HG02852 (cell line): ENCODE results near the gene OPN1MW3.
"Not testable (repeated sequence)": the region's sequence is repeated elsewhere in the genome, so short reads cannot be mapped to it uniquely, and the experiment has no call there.

Experiments used
- ATAC-seq: cut with Tn5 transposase; IDR thresholded peaks from one replicate; pipeline ENCODE4 v1.9.1; 2021; ENCODE audit warnings: mild to moderate bottlenecking, moderate library complexity; ENCODE audit not compliant: unreplicated experiment

Gene OPN1MW3

DNA sequence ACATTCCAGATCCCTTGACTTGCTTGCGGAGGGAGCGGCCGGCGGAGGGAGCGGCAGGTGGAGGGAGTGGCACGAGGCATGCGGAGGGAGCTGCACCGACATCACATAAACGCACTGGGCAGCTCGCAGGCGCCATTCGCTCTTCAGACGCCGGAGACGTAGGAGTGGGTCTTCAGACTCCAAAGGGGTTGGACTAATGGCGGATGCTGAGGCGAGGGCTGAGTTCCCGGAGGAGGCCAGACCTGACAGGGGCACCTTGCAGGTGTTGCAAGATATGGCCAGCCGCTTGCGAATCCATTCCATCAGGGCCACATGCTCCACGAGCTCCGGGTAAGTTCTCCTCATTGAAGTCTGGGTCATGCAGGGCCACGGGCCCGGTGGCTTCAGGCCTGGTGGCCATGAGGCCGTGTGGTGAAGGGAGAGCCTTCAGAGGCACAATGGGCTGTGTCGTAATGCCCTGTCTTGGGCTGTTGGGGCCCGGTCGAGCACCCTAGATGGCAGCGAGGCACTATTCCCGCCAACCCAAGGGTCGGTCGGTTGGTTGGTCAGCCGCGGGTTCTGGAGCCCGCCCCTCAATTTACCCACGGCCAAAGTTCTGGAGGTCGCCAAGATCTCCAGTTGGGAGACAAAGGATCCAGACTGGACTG, 38.4 kb downstream of the OPN1MW3 start, which contains the start of gene TKTL1:
TKTL1 (plus strand) TSS at position 132 of the 647 bp plus-strand sequence; CDS start at position 197, 65 bp downstream.
- ATAC-seq, result no peak

DNA sequence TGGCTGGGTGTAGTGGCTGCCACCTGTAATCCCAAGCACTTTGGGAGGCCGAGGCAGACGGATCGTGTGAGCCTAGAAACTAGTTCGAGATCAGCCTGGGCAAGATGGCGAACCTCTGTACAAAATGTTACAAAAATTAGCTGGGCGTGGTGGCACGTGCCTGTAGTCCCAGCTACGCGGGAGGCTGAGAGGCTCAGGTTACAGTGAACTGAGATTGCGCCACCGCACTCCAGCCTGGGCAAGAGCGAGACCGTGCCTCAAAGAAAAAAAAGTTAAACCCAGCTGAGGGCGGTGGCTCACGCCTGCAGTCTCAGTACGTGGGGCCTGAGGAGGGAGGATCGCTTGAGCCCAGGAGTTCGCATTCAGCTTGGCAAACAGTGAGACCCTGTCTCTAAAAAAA, 39.3 kb downstream of the OPN1MW3 start:
- no peak for ATAC-seq

DNA sequence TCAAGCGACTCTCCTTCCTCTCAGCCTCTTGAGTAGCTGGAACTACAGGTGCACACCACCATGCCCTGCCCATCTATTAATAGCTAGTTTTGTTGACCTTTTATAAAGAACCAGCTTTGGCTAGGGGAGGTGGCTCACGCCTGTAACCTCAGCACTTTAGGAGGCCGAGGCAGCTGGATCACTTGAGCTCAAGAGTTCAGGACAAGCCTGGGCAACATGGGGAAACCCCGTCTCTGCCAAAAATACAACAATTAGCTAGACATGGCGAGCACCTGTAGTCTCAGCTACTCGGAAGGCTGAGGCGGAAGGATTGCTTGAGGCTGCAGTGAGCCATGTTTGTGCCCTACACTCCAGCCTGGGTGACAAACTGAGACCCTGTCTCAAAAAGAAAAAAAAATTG, 40.9 kb downstream of the OPN1MW3 start:
- ATAC-seq, result no peak

DNA sequence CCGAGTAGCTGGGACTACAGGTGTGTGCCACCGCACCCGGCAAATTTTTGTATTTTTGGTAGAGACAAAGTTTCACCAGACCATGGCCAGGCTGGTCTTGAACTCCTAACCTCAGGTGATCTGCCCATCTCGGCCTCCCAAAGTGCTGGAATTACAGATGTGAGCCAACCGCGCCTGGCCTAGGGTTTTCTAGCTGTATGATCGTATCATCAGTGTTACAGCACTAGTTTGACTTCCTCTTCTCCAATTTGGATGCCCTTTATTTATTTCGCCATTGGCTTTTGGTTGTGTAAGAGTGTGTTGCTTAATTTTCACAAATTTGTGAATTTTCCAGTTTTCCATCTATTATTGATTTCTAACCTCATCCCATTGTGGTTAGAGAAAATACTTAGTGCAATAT, 43.4 kb downstream of the OPN1MW3 start:
- ATAC-seq, result no peak

DNA sequence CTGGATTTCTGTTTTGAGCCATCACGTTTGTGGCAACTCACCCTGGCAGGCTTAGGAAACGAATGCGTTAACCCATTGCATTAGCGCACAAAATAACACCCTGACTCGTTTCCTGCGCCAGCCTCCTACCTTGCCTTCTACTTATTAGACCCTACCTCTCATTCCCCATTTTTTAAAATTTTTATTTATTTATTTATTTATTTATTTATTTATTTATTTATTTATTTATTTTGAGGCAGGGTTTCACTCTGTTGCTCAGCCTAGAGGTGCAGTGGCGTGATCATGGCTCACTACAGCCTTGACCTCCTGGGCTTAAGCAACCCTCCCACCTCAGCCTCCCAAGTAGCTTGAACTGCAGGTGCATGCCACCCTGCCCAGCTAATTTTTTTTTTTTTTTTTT, 45.6 kb downstream of the OPN1MW3 start:
- not testable (repeated sequence) for ATAC-seq

DNA sequence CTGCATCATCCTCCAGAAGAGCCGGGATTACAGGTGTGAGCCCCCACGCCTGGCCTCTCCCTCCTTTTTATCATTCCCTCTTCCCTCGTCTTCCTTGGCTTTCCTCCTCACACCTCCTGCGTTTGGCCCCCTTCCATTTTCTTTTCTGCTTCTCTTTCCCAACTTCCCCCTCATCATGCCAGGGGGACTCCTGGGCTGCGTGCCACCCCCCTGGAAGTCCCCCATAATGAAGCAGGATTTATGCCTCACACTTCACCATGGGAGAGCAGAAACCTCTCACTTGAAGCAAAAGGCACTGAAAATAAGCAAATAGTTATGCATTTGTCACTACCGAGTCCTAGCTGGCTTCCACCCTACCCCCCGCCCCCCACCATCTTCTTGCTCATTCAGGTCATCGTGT, 46.1 kb downstream of the OPN1MW3 start:
- no peak for ATAC-seq

DNA sequence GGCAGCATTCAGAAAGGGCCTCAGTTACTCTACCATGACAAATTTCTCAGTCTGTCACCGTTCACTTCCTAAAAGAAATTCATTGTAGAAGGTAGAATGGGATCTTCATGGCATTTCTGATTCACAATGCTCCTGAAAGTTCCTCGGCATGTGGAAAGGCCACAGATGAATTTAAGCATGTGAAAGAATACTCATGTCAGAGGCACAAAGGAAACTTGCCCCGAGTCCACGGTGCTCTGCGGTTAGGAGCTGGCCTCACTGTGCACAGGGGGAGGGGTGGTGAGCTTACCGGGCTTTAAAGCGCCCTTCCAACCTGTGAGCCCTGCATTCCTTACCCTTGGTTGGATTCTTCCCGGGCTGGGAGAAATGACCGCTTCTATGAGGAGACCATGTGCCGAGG, 47.5 kb downstream of the OPN1MW3 start:
- no peak for ATAC-seq

DNA sequence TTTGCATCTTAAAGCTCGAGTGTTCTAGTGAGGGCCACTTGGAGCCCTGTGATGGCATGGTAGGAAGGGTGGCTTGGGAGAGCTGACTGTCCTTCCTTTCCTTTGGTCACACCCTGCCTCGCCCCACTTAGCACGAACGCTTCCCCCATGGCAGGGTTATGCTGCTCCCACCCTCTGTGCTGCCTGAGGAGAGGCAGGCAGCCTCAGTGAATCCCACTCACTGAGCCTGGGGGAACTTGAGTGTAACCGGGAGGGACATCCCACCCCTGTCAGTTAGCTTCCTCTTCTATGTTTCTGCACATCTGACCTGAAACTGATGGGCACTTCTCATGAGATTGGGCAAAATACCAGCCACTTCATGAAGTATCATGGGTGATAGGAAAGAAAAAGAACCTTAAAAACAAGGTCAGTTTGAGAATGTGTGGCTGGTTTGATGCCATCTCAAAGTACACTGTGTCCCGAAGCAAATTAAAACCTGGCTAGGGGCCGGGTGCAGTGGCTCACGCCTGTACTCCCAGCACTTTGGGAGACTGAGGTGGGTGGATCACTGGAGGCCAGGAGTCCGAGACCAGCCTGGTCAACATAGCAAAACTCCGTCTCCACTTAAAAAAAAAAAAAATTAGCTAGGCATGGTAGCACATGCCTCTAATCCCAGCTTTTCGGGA, 48.3 kb downstream of the OPN1MW3 start:
- no peak for ATAC-seq

DNA sequence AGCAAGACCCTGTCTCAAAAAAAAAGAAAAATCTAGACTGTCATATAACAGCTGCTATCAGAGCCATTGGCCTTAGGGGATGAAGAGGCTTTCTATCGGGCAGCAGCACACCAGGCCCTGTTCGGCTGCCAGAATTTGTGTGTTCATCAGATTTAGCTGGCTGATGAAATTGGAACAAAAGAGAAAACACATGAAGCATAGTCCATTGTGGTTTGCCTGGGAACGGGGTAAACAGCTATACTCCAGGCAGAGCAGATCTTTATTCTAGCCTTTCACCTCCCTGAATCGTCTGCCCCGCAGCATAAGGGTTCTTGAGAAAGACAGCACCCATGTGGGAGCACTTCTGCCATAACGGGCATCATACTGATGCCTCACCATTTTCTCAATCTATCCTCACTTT, 49.8 kb downstream of the OPN1MW3 start:
- ATAC-seq, result no peak

DNA sequence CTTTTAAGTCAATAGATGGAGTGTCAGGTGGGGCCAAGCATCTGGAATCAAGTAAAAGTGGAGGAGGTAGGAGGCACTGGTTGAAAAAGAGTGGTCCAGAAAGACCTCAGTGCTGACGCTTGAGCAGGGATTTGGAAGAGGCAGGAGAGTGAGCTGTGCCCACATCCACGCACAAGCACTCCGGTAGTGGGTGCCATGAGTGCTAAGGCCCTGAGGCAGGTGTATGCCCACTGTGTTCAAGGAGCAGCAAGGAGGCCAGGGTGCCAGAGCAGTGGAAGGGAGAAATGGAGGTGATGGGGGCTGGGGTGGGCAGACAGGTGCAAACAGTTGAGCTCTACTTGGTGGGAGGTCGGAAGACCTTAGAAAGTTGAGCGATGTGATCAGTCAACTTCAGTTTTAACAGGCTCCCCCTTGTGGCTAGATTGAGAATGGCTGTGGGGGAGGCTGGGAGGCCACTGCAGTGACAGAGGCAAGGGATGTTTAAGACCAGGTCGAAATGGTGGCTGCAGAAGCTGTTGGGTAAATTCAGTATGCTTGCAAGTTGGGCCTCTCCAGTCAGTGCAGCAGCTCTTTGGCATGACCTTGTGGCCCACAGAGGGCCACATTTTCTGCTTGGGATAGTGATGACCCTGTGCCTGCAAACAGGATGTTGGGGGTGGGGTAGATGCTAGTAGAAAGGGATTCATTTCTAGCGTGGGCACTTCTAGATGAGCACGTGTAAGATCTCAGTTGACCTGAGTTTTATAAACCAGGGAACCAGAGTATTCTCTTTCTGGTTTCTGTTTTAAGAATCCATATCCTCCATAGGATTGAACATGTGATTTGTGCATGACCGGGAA, 50.9 kb downstream of the OPN1MW3 start:
- no peak for ATAC-seq

DNA sequence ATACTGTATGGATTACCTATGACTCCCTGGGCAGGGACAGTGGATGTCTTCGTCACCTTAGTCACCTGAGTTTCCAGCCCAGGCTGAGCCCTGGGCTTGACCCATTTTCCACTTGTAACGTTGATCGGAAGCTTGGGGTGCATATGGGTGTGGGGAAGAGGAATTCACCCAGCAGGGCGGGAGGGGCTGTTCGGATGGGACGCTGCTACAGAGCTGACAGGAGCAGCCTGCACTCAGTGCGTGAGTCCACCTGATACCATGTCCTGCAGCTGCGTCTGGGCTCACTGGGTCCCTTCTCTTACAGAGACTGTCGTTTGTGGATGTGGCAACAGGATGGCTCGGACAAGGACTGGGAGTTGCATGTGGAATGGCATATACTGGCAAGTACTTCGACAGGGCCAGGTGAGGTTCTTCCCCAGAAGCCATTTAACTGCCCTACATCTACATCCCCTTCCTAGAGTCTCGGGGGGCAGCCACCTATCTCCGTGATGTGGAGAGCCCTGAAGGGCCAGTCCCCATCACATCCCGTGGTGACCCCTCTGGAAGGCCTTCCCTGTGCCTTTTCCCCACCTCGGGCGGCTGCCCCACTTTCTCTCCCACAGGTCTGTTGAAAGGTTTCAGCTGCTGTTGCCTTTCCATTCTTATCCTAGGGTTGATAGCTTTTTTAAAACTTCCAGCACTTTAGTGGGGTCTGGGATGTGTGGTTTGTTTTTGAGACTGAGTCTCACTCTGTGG, 51.8 kb downstream of the OPN1MW3 start:
- no peak for ATAC-seq

DNA sequence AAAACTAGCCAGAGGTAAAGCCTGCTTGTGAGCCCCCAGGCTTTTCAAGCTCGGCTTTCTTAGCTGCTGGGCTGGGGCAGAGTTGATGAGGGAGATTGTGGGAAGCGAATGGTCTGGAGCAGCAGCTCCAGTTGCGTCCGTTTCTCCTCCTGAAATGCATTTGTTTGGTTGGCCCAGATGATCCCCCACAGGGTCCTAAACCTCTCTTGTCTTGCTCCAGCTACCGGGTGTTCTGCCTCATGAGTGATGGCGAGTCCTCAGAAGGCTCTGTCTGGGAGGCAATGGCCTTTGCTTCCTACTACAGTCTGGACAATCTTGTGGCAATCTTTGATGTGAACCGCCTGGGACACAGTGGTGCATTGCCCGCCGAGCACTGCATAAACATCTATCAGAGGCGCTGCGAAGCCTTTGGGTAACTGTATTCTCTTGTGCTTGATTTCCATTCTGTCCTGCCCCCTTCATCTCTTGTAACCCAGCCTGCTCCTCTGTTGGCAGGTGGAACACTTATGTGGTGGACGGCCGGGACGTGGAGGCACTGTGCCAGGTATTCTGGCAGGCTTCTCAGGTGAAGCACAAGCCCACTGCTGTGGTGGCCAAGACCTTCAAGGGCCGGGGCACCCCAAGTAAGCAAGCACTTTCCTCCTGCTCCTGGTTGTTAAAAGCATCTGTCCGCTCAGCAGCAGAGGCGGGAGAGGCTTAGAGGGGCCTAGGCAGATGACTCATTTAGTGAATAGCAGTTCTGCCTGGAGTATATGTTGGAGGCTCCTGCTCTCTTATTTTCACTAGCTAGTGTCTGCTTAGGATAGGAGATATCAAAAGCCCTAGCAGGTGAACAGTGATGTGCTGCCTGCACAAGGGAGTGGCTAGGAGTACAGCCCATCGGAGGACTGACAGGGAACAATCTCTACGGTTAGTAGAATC, 53.5 kb downstream of the OPN1MW3 start:
- no peak for ATAC-seq

DNA sequence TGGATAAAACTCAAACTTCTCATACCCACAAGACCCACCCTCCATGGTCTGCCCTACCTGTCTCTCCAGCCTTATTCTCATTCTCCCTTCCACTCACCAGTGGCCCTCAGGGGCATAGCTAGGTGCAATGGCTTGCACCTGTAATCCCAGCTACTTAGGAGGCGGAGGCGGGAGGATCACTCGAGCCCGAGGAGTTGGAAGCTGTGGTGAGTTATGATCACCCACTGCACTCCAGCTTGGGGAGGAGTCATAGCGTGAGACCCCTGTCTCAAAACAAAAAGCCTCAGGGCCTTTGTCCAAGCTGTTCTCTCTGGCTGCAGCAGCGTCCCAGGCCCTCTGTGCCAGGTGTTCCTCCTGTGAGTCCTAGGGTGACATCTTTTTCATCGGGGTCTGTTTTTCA, 54.7 kb downstream of the OPN1MW3 start:
- no peak for ATAC-seq

DNA sequence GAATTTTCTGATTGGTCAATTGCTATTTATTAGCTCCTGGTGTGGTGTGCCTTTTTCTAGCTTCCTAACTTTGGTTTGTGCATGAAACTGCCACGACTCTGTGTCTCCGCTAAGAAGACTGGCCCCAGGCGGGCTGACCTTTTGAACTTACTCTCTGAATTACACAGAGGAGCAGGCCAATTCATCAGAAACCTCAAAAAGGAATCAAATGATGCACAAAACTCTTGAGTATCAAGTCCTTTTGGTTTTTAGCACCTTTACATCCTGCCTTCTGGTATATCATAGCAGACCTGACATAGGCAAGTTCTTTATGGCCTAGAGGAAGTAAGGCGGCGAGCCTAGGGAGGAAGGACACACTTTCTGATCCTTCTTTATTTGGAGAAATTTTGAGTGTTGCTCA, 55.8 kb downstream of the OPN1MW3 start:
- no peak for ATAC-seq

DNA sequence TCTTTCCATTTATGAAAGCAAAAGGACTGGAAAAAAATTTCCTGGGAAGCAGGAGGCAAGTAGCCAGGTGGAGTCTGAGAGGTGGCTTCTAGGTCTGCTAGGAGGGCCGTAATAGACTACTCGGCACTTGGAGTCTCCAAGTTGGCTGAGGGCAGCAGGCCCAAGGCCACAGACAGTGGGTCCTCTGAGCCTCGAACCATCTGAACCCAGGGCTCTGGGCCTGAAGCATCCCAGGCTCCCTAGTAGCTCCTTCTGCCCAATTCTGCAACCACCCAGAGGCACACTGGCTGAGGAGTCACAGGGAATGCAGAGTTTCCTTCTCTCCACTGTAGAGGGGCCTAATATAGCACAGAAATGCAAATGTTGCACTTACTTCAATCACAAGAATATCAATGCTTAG, 58.0 kb downstream of the OPN1MW3 start:
- no peak for ATAC-seq

DNA sequence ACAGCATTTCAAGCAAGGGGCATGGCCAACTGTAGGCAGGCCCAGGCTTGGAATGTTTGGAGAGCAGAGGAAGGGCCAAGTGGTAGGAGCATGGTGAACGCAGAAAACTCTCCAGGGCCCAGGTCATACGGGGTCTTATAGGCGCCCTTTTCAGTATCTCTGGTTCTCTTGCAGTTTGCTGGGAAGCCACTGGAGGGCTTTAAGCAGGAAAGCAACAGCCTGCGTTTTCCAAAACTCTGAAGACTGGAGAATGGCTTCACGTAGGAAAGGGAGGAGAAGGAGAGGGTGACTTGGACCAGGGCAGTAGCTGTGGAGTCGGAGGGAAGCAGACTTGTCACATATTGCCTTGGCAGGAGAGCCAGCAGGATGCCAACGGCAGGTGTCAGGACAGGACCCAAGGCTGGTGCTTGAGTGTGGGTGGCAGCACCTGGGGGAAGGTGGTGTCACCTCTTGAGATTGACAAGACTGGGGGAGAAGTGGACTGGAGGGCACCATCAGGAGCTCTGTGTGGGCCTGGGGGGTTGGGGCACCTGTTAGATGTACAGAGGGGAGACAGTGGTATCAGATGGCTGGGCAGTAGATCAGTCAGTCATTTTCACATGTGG, 60.1 kb downstream of the OPN1MW3 start:
- no peak for ATAC-seq

DNA sequence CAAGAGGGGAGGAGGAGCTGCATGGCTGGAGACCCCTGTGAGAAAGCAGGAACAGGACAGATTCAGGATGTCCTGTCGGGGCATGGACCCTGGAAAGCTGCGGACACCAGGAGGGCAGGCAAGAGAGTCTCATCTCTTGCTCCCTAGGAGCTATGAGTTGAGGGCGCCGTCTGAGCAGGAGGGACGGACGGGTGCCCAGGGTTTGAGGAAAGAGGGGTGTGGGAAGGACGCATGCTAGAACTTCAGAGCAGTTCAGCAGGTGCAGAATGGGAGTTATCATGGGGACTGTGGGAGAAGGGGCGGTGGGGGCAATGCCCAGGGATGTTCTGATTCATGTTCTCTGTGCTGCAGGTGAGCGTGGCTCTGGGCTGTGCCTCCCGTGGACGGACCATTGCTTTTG, 63.0 kb downstream of the OPN1MW3 start:
- ATAC-seq, result no peak
